GM12878 (cell line): Measurements from ENCODE around the gene PSTPIP2. TPM values are rescaled to one million over a fixed set of nuclear protein-coding genes. Genes with fewer than 3 reads are reported as not detected.
A peak's percentile ranks its signal among the peaks of the same experiment; 100 is the strongest.

ENCODE experiments used
- ATAC-seq: fragments of 200-7000 bp; cut with Tn5 transposase; 3 replicates; pipeline ENCODE4 v1.9.1; 2020; ENCODE audit warnings: mild to moderate bottlenecking, moderate library complexity
- BruUV-seq: library from RNA; stranded (reverse); fragments of 400-500 nt; replicated peaks from 2 replicates; lab custom pipeline; 2021; lab: Mats Ljungman, UMichigan
- CTCF ChIA-PET: fragments of 300-600 bp; sonication (Branson Sonifier 250); formaldehyde crosslinking; extraction: SDS; loops from one replicate; lab custom pipeline; 2021; ENCODE audit warnings: inconsistent platforms; lab: Yijun Ruan, JAX
- POLR2A ChIA-PET: fragments of 350-600 bp; formaldehyde crosslinking; extraction: SDS; loops from one replicate; lab custom pipeline; 2021; ENCODE audit warnings: inconsistent platforms; lab: Charles Lee
- RAD21 ChIA-PET: fragments of 300-600 bp; sonication (Branson Sonifier 250); formaldehyde crosslinking; loops from one replicate; lab custom pipeline; 2023; ENCODE audit warnings: antibody characterized with exemption; ENCODE audit not compliant: unreplicated experiment; lab: Charles Lee
- SMC1A ChIA-PET: fragments of 300-600 bp; sonication (Branson Sonifier 250); formaldehyde crosslinking; loops from one replicate; lab custom pipeline; 2023; ENCODE audit not compliant: unreplicated experiment, uncharacterized antibody; lab: Charles Lee
- DNase-seq: peaks from one replicate; pipeline ENCODE4 v3.0.0-alpha.2; 2011; ENCODE audit warnings: low read depth, low spot score
- FAIRE-seq: peaks from 3 replicates; lab custom pipeline; 2011; peaks lifted over from hg19 to GRCh38; lab: Jason Lieb, UNC
- H2AFZ ChIP-seq: 2 replicates; pipeline ENCODE4 v1.6.0; 2011; ENCODE audit warnings: low read depth, low read length, control low read depth; ENCODE audit not compliant: control insufficient read depth
- H3K27ac ChIP-seq: 2 replicates; pipeline ENCODE4 v1.5.1; 2011; ENCODE audit warnings: control low read depth; ENCODE audit not compliant: control insufficient read depth, insufficient read depth
- H3K27me3 ChIP-seq, 2 experiments: replicated peaks in 1 of 2; 2 replicates each; pipeline versions ENCODE4 v1.6.0 to v1.6.1; 2011; ENCODE audit warnings: low read length in 1 of 2; ENCODE audit not compliant: control insufficient read depth in 2 of 2, insufficient read depth in 2 of 2
- H3K36me3 ChIP-seq, 2 experiments: 2 replicates each; pipeline ENCODE4 v1.5.1; 2011; ENCODE audit warnings: low read length in 1 of 2; ENCODE audit not compliant: control insufficient read depth in 2 of 2, insufficient read depth in 2 of 2
- H3K4me1 ChIP-seq: 2 replicates; pipeline ENCODE4 v1.6.1; 2011; ENCODE audit warnings: mild to moderate bottlenecking, low read length, moderate library complexity, mixed read lengths; ENCODE audit not compliant: control insufficient read depth, insufficient read depth
- H3K4me2 ChIP-seq: 2 replicates; pipeline ENCODE4 v1.6.0; 2011; ENCODE audit warnings: control low read depth; ENCODE audit not compliant: control insufficient read depth, insufficient read depth
- H3K4me3 ChIP-seq: fragments of 200-600 bp; sonication (generic); 2 replicates; pipeline ENCODE4 v1.5.1; 2016
- H3K79me2 ChIP-seq: 2 replicates; pipeline ENCODE4 v1.6.0; 2011; ENCODE audit warnings: low read length; ENCODE audit not compliant: control insufficient read depth, insufficient read depth
- H3K9ac ChIP-seq: 2 replicates; pipeline ENCODE4 v1.8.0; 2011; ENCODE audit warnings: low read length, control low read depth, mixed read lengths; ENCODE audit not compliant: control insufficient read depth, insufficient read depth
- H3K9me3 ChIP-seq: replicated peaks from 3 replicates; pipeline ENCODE4 v1.5.1; 2011; ENCODE audit warnings: mild to moderate bottlenecking, low read length; ENCODE audit not compliant: control insufficient read depth, insufficient read depth
- H4K20me1 ChIP-seq: 2 replicates; pipeline ENCODE4 v1.6.0; 2011; ENCODE audit not compliant: control insufficient read depth, insufficient read depth
- CHD2 ChIP-seq: IDR thresholded peaks from 2 replicates; pipeline ENCODE4 v1.6.1; 2011; ENCODE audit warnings: low read depth, low read length, improper control_type of control experiment, borderline replicate concordance
- E2F4 ChIP-seq: IDR thresholded peaks from 2 replicates; pipeline ENCODE4 v1.6.1; 2012; ENCODE audit warnings: low read depth, low read length, improper control_type of control experiment
- E2F8 ChIP-seq: fragments of 450-650 bp; IDR thresholded peaks from 2 replicates; pipeline ENCODE4 v1.6.1; 2018; ENCODE audit warnings: mild to moderate bottlenecking, low read depth, moderate library complexity; ENCODE audit not compliant: partially characterized antibody
- HCFC1 ChIP-seq: fragments of 150-350 bp; IDR thresholded peaks from 2 replicates; pipeline ENCODE4 v1.6.1; 2014; ENCODE audit warnings: low read length
- IKZF1 ChIP-seq: fragments of 450-650 bp; conservative IDR thresholded peaks from 2 replicates; pipeline ENCODE4 v1.6.1; 2017; ENCODE audit warnings: antibody characterized with exemption, mild to moderate bottlenecking
- IRF3 ChIP-seq: fragments of 450-650 bp; IDR thresholded peaks from 2 replicates; pipeline ENCODE4 v1.6.1; 2014; ENCODE audit warnings: mild to moderate bottlenecking
- MTA3 ChIP-seq: IDR thresholded peaks from 2 replicates; pipeline ENCODE4 v1.6.1; 2012; ENCODE audit warnings: low read length, inconsistent platforms, borderline replicate concordance
- MYC ChIP-seq: IDR thresholded peaks from 2 replicates; pipeline ENCODE4 v1.6.1; 2011; ENCODE audit warnings: mild to moderate bottlenecking, low read length, moderate library complexity, inconsistent platforms; ENCODE audit not compliant: insufficient read depth, insufficient replicate concordance, insufficient read length, severe bottlenecking
- NFXL1 ChIP-seq: fragments of 450-650 bp; IDR thresholded peaks from 2 replicates; pipeline ENCODE4 v1.6.1; 2017; ENCODE audit warnings: antibody characterized with exemption, mild to moderate bottlenecking, borderline replicate concordance
- NR2C1 ChIP-seq: fragments of 450-650 bp; IDR thresholded peaks from 2 replicates; pipeline ENCODE4 v1.6.1; 2017; ENCODE audit warnings: antibody characterized with exemption, mild to moderate bottlenecking, moderate library complexity
- PAX8 ChIP-seq: fragments of 450-650 bp; IDR thresholded peaks from 2 replicates; pipeline ENCODE4 v1.6.1; 2017; ENCODE audit warnings: mild to moderate bottlenecking, moderate library complexity
- POU2F2 ChIP-seq: IDR thresholded peaks from 3 replicates; pipeline ENCODE4 v1.6.1; 2011; ENCODE audit warnings: low read depth, mild to moderate bottlenecking, low read length, borderline replicate concordance
- RAD21 ChIP-seq: IDR thresholded peaks from 2 replicates; pipeline ENCODE4 v1.6.1; 2011; ENCODE audit warnings: mild to moderate bottlenecking, low read depth, low read length, moderate library complexity; ENCODE audit not compliant: insufficient read depth
- SUZ12 ChIP-seq: fragments of 200-600 bp; sonication (generic); IDR thresholded peaks from one replicate; pipeline ENCODE4 v1.6.1; 2018; ENCODE audit warnings: antibody characterized with exemption, mild to moderate bottlenecking; ENCODE audit not compliant: unreplicated experiment
- TBL1XR1 ChIP-seq: IDR thresholded peaks from 2 replicates; pipeline ENCODE4 v1.6.1; 2012; ENCODE audit warnings: low read depth, low read length, improper control_type of control experiment
- USF1 ChIP-seq: IDR thresholded peaks from 2 replicates; pipeline ENCODE4 v1.6.1; 2011; ENCODE audit warnings: borderline replicate concordance, low read depth, mild to moderate bottlenecking, moderate library complexity, mixed read lengths, low read length; ENCODE audit not compliant: insufficient read depth; ENCODE audit errors: extremely low read length
- ZNF384 ChIP-seq: IDR thresholded peaks from 2 replicates; pipeline ENCODE4 v1.6.1; 2012; ENCODE audit warnings: low read depth, mild to moderate bottlenecking, low read length, improper control_type of control experiment, borderline replicate concordance
- WGBS: methylation state at CpG from one replicate; pipeline ENCODE4 v1.1.6; 2016; ENCODE audit warnings: low lambda C conversion rate; ENCODE audit not compliant: insufficient replicate concordance, insufficient coverage; ENCODE audit errors: missing lambda C conversion rate; 5-methylcytosine and 5-hydroxymethylcytosine counted together
- in situ Hi-C: fragments of 300-500 bp; cut with MboI; formaldehyde crosslinking; loops from 9 replicates; pipeline ENCODE4 v1.14.3; 2018; ENCODE audit warnings: mixed read lengths
- intact Hi-C: fragments of 100-400 bp; cut with micrococcal nuclease; formaldehyde crosslinking; loops from one replicate; pipeline ENCODE4 v1.14.2; 2022; ENCODE audit not compliant: unreplicated experiment
- polyA plus RNA-seq, 11 experiments: library from polyadenylated mRNA; depleted of rRNA in 4 of 11; unstranded in 6 of 11; stranded (reverse) in 5 of 11; fragments of >200 nt; fragmentation: Nextera tagmentation in 4 of 11; fragmentation: Illumina TruSeq in 1 of 11; extraction: Ambion mirVana in 4 of 11; extraction: Trizol in 1 of 11; gene quantifications; 1 replicate in 1 of 11; 2 replicates in 10 of 11; pipeline versions ENCODE4 v1.2.1 to v1.2.3, GENCODE V29; 2011 to 2016; ENCODE audit warnings: inconsistent platforms in 2 of 11, missing spikeins in 2 of 11, low read depth in 1 of 11
- total RNA-seq, 4 experiments: library from RNA; depleted of rRNA in 3 of 4; stranded (reverse); fragments of >200 nt in 3 of 4; fragmentation: Illumina TruSeq in 1 of 4; extraction: Trizol in 1 of 4; gene quantifications; 2 replicates each; pipeline versions ENCODE4 v1.2.1 to v1.2.3, GENCODE V29; 2013 to 2021
- TF ChIP-seq, protein P1 (sequence below): IDR thresholded peaks from 2 replicates; pipeline ENCODE4 v1.6.1; 2011; ENCODE audit warnings: borderline replicate concordance, low read depth, mild to moderate bottlenecking, moderate library complexity, low read length; ENCODE audit not compliant: insufficient read depth, poor library complexity, severe bottlenecking

The PSTPIP2 gene
- total and polyA plus RNA-seq, 10 of the 15 experiments (the other 5 are each of a cell fraction or from before 2014, with no cell fraction given): 0.69 to 38.4 (median 24.7) TPM

DNA sequence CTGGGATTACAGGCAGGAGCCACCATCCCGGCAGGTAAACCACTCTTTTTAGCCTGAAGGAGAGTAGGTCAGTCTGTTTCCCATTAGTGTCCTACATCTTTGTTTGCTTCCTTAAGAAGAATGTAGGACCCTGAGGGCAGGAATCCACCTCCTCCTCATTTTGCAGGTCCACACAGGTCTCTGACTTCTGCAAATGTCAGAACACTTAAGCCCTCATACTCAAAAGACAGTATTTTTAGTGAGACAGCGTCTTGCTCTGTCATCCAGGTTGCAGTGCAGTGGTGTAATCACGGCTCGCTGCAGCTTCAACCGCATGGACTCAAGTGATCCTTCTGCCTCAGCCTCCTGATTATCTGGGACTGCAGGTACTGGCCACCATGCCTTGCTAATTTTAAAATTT is 9.3 kb downstream of the PSTPIP2 start:
- intact Hi-C loops: no loop called here
- no peak for DNase-seq
- CTCF ChIA-PET: no interaction called here
- 75% methylated on average over 5 of the region's 5 CpGs for WGBS
- no peak for ATAC-seq
- no peak overlapping the region for H3K27ac ChIP-seq
- H3K36me3 ChIP-seq: no peaks in the 10 kb centered on the region
- no peaks in the 10 kb centered on the region for H3K27me3 ChIP-seq
- no peaks in the 10 kb centered on the region for H4K20me1 ChIP-seq
- SMC1A ChIA-PET: interaction anchor here (2.4 kb wide), 1 partner anchor 10 kb away, joined by 8 read pairs; no protein-coding TSS in a partner anchor
- no peak overlapping the region for H3K4me2 ChIP-seq
- RAD21 ChIA-PET: no interaction called here
- FAIRE-seq: peak; percentile 7
- POLR2A ChIA-PET: no interaction called here
- H2AFZ ChIP-seq: no peak overlapping the region
- no peak overlapping the region for H3K9ac ChIP-seq
- H3K4me3 ChIP-seq: no peak overlapping the region
- BruUV-seq: no TSS peak
- H3K9me3 ChIP-seq: no peaks in the 10 kb centered on the region; the same call in 2 of the 3 replicates
- no peaks in the 10 kb centered on the region for H3K79me2 ChIP-seq
- peaks cover 2% of the 10 kb centered on the region for H3K4me1 ChIP-seq
- TF ChIP-seq USF1: no peak
- no peak for TF ChIP-seq TBL1XR1
- TF ChIP-seq MYC: no peak
- no peak for TF ChIP-seq IKZF1
- TF ChIP-seq PAX8: no peak
- TF ChIP-seq SUZ12: no peak
- no peak for TF ChIP-seq NR2C1
- TF ChIP-seq CHD2: no peak
- no peak for TF ChIP-seq POU2F2
- no peak for TF ChIP-seq MTA3
- TF ChIP-seq E2F4: no peak
- no peak for TF ChIP-seq RAD21
- no peak for TF ChIP-seq IRF3
- no peak for TF ChIP-seq NFXL1
- TF ChIP-seq, protein P1, sequence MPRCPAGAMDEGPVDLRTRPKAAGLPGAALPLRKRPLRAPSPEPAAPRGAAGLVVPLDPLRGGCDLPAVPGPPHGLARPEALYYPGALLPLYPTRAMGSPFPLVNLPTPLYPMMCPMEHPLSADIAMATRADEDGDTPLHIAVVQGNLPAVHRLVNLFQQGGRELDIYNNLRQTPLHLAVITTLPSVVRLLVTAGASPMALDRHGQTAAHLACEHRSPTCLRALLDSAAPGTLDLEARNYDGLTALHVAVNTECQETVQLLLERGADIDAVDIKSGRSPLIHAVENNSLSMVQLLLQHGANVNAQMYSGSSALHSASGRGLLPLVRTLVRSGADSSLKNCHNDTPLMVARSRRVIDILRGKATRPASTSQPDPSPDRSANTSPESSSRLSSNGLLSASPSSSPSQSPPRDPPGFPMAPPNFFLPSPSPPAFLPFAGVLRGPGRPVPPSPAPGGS: no peak
- TF ChIP-seq E2F8: no peak
- no peak for TF ChIP-seq HCFC1
- no peak for TF ChIP-seq ZNF384
- in situ Hi-C loops: no loop called here
